ENCODE measurements around the gene KRT86.
"Not testable (repeated sequence)": the region's sequence is repeated elsewhere in the genome, so short reads cannot be mapped to it uniquely, and the experiment has no call there.

Gene KRT86

DNA sequence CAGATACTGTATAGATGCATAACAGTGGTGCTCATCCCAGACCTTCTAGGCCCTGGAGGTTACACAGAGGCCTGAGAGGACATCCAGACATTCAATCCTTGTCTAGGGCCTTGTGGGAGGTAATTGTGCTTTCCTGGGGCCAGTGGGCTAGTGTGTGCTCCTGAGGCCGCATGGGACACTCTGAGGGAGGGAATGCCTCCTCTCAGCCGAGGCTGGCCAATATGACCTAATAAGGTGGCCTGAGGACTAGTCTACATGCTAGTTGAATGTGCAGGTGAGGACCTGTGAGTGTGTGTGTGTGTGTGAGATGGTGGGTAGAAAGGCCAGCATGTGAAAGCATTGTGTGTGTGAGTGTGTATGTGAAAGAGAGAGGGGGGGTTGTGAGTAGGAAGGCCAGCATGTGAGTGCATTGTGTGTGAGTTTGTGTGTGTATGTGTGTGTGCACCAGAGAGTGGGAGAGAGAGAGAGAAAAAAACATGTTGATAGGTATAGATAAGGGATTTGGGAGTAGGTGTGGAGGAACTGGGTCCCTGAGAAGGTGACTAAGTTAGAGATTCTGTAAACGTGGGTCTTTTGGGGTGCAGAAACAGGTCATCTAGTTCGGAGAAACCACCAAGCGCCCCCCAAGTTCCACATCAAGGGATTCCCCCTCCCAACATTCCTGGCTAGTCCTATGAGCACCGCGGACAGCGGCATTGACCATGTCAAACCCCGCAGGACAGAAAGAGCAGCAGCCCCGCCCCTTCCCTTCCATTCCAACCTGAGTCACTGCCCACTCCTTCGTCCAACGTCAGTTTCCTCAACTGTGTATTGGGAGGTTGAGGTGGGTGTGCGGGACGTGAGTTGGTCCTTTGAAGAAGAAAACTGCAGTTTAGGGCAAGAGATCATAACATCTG is 26.6 kb downstream of the KRT86 start:
- 0 out of 2 replicates have a peak, but pooled peaks cover 7% of the 10 kb centered on the region for H3K27me3 ChIP-seq (ENCODE audit: insufficient read depth, low read length)
- no peaks in the 10 kb centered on the region for H3K36me3 ChIP-seq (ENCODE audit: insufficient read depth, low read length)
- no peaks in the 10 kb centered on the region for H3K79me2 ChIP-seq (ENCODE audit: insufficient read depth, low read length)
- no peak overlapping the region for H2AFZ ChIP-seq (ENCODE audit: low read length)
- no peaks in the 10 kb centered on the region for H3K9me2 ChIP-seq (ENCODE audit: low read depth, low read length)
- H3K4me3 ChIP-seq (ENCODE audit: low read depth, low read length, poor library complexity, severe bottlenecking) = no peak overlapping the region
- H3K4me1 ChIP-seq (ENCODE audit: insufficient read depth, low read length, severe bottlenecking) = no peaks in the 10 kb centered on the region
- H4K20me1 ChIP-seq (ENCODE audit: insufficient read depth, low read length) = no peaks in the 10 kb centered on the region
- TF ChIP-seq EZH2 (IDR thresholded peaks at IDR 0.05; ENCODE audit: borderline replicate concordance, low read length) = no peak
- no peak for TF ChIP-seq CTCF (IDR thresholded peaks at IDR 0.05; ENCODE audit: low read length)
- no peaks in the 10 kb centered on the region for H3K9me3 ChIP-seq (ENCODE audit: low read length)
- H3K4me2 ChIP-seq (ENCODE audit: low read length) = no peak overlapping the region
- no peaks in the 10 kb centered on the region for H3F3A ChIP-seq (ENCODE audit: insufficient read depth, low read length)
- H3K9ac ChIP-seq (ENCODE audit: low read length) = no peak overlapping the region
- no peak overlapping the region for H3K27ac ChIP-seq (ENCODE audit: low read depth, low read length, poor library complexity, severe bottlenecking)

DNA sequence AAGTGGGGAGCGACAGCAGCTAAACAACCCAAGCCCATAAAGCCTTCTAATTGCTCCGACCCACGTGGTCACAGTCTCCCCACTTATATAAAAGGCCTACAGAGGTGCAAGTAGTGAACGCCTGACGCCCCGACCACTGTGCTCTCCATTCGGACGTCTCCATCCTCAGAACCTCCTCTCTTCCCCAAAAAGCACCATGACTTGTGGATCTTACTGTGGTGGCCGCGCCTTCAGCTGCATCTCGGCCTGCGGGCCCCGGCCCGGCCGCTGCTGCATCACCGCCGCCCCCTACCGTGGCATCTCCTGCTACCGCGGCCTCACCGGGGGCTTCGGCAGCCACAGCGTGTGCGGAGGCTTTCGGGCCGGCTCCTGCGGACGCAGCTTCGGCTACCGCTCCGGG is 27.3 kb downstream of the KRT86 start:
- H3K4me1 ChIP-seq (ENCODE audit: insufficient read depth, low read length, severe bottlenecking); H4K20me1 ChIP-seq (ENCODE audit: insufficient read depth, low read length): not testable (repeated sequence)

GRCh38 chr12:52302242-52302914 is 27.9 kb downstream of the KRT86 start:
- H3K9me2 ChIP-seq (ENCODE audit: low read depth, low read length); H3K9ac ChIP-seq (ENCODE audit: low read length); H3K27ac ChIP-seq (ENCODE audit: low read depth, low read length, poor library complexity, severe bottlenecking); H3F3A ChIP-seq (ENCODE audit: insufficient read depth, low read length); H3K27me3 ChIP-seq (ENCODE audit: insufficient read depth, low read length); H3K4me2 ChIP-seq (ENCODE audit: low read length); H3K36me3 ChIP-seq (ENCODE audit: insufficient read depth, low read length); H3K4me1 ChIP-seq (ENCODE audit: insufficient read depth, low read length, severe bottlenecking); H2AFZ ChIP-seq (ENCODE audit: low read length); H4K20me1 ChIP-seq (ENCODE audit: insufficient read depth, low read length); H3K79me2 ChIP-seq (ENCODE audit: insufficient read depth, low read length); H3K9me3 ChIP-seq (ENCODE audit: low read length); H3K4me3 ChIP-seq (ENCODE audit: low read depth, low read length, poor library complexity, severe bottlenecking): not testable (repeated sequence)

More for the DNA sequence above, 27.3 kb downstream of the KRT86 start:
- not testable (repeated sequence) for H3K9ac ChIP-seq (ENCODE audit: low read length); H3K4me3 ChIP-seq (ENCODE audit: low read depth, low read length, poor library complexity, severe bottlenecking); H3K79me2 ChIP-seq (ENCODE audit: insufficient read depth, low read length); H3K9me3 ChIP-seq (ENCODE audit: low read length); H3K36me3 ChIP-seq (ENCODE audit: insufficient read depth, low read length); H3F3A ChIP-seq (ENCODE audit: insufficient read depth, low read length); H3K27ac ChIP-seq (ENCODE audit: low read depth, low read length, poor library complexity, severe bottlenecking); H3K4me2 ChIP-seq (ENCODE audit: low read length); H2AFZ ChIP-seq (ENCODE audit: low read length); H3K9me2 ChIP-seq (ENCODE audit: low read depth, low read length); H3K27me3 ChIP-seq (ENCODE audit: insufficient read depth, low read length)

GRCh38 chr12:52304941-52305411 is 30.5 kb downstream of the KRT86 start:
- not testable (repeated sequence) for H3K27me3 ChIP-seq (ENCODE audit: insufficient read depth, low read length); H3K4me2 ChIP-seq (ENCODE audit: low read length); H3K4me1 ChIP-seq (ENCODE audit: insufficient read depth, low read length, severe bottlenecking); H2AFZ ChIP-seq (ENCODE audit: low read length); H3K36me3 ChIP-seq (ENCODE audit: insufficient read depth, low read length); H3K9me3 ChIP-seq (ENCODE audit: low read length); H3K9ac ChIP-seq (ENCODE audit: low read length); H3F3A ChIP-seq (ENCODE audit: insufficient read depth, low read length); H3K27ac ChIP-seq (ENCODE audit: low read depth, low read length, poor library complexity, severe bottlenecking); H3K79me2 ChIP-seq (ENCODE audit: insufficient read depth, low read length); H3K9me2 ChIP-seq (ENCODE audit: low read depth, low read length); H4K20me1 ChIP-seq (ENCODE audit: insufficient read depth, low read length); H3K4me3 ChIP-seq (ENCODE audit: low read depth, low read length, poor library complexity, severe bottlenecking)

All from OCI-LY1 (cell line).